ENCODE results near the gene CDHR3. TPM values are rescaled to one million over a fixed set of nuclear protein-coding genes. Genes with fewer than 3 reads are reported as not detected.

CDHR3 gene
- total RNA-seq, 1 experiment from 2014 or later: 3.3 TPM

DNA sequence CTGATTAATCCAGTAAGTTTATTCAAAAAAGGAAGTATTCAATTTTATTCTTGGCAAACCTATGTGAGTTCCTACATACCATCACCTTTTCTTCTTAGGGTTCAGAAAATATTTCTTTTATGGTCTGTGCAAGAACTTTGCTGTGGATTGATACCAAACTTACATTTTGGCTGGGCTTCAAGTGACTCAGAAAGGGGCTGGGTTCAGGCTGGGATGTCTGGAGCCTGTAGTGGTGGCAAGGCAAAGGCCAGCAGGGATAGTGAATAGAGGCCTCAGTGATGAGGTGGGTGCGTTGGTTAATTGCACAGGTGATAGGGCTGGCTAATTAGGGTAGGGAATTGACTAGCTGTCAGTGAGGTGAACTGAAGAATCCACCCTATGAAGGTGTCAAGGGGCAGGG is 46.5 kb upstream of the CDHR3 start:
- no peaks in the 10 kb centered on the region for H3K23me2 ChIP-seq (ENCODE audit: insufficient read length, low read depth, low read length, poor library complexity, severe bottlenecking)
- no peak overlapping the region for H2BK20ac ChIP-seq (ENCODE audit: low read depth, low read length, poor library complexity, severe bottlenecking)
- no CpG with 5 or more reads among the region's 1 CpG for WGBS (ENCODE audit: extremely low coverage, insufficient read length, low lambda C conversion rate)
- TF ChIP-seq, protein P1, sequence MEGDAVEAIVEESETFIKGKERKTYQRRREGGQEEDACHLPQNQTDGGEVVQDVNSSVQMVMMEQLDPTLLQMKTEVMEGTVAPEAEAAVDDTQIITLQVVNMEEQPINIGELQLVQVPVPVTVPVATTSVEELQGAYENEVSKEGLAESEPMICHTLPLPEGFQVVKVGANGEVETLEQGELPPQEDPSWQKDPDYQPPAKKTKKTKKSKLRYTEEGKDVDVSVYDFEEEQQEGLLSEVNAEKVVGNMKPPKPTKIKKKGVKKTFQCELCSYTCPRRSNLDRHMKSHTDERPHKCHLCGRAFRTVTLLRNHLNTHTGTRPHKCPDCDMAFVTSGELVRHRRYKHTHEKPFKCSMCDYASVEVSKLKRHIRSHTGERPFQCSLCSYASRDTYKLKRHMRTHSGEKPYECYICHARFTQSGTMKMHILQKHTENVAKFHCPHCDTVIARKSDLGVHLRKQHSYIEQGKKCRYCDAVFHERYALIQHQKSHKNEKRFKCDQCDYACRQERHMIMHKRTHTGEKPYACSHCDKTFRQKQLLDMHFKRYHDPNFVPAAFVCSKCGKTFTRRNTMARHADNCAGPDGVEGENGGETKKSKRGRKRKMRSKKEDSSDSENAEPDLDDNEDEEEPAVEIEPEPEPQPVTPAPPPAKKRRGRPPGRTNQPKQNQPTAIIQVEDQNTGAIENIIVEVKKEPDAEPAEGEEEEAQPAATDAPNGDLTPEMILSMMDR (conservative IDR thresholded peaks at IDR 0.05): no peak
- no peak overlapping the region for H3K4ac ChIP-seq (ENCODE audit: low read depth, low read length)
- H3K14ac ChIP-seq (ENCODE audit: insufficient read depth, low read length): no peak overlapping the region
- H4K5ac ChIP-seq (ENCODE audit: insufficient read length, low read depth, low read length): no peak overlapping the region
- H4K91ac ChIP-seq (ENCODE audit: insufficient read length, low read depth, low read length): no peak overlapping the region
- Mint-ChIP-seq H3K27me3 (ENCODE audit: low read depth) (no peaks in the 10 kb centered on the region), H3K27ac (peak overlapping the region in 1 of 3 experiments; percentile 4; a peak in 1 of 7 replicates), H3K36me3 (ENCODE audit: insufficient read depth in 1 of 3, low read depth in 3 of 3) (peaks cover 7 to 16% (median 8%) of the 10 kb centered on the region in 3 experiments; a peak in 5 of 7 replicates), H3K4me3 (no peak overlapping the region), H3K9me3 (no peaks in the 10 kb centered on the region), H3K4me1 (peaks cover 0 to 2% of the 10 kb centered on the region in 2 experiments; a peak in 1 of 4 replicates)
- H2BK15ac ChIP-seq (ENCODE audit: low read depth, low read length): no peak overlapping the region
- no peak overlapping the region for H3K27ac ChIP-seq (ENCODE audit: insufficient read length, low read depth, low read length)
- no peak overlapping the region for H3K18ac ChIP-seq (ENCODE audit: insufficient read length, low read depth, low read length)
- H2AK5ac ChIP-seq (ENCODE audit: insufficient read length, low read length): no peak overlapping the region
- no peaks in the 10 kb centered on the region for H3K27me3 ChIP-seq (ENCODE audit: insufficient read depth, low read length)
- no peak overlapping the region for H3K9ac ChIP-seq (ENCODE audit: extremely low read depth, insufficient read length, low read length)
- H3K56ac ChIP-seq (ENCODE audit: insufficient read length, low read depth, low read length): no peak overlapping the region
- H2BK5ac ChIP-seq (ENCODE audit: insufficient read length, low read length): no peak overlapping the region
- H2BK12ac ChIP-seq (ENCODE audit: insufficient read length, low read depth, low read length): no peak overlapping the region
- no peak for DNase-seq
- H2BK120ac ChIP-seq (ENCODE audit: low read depth, low read length, poor library complexity, severe bottlenecking): no peak overlapping the region
- H2AFZ ChIP-seq (ENCODE audit: low read length): no peak overlapping the region
- no peaks in the 10 kb centered on the region for H3K9me3 ChIP-seq (ENCODE audit: control insufficient read depth, low read depth, low read length)
- H3K79me2 ChIP-seq (ENCODE audit: insufficient read depth, low read length): no peaks in the 10 kb centered on the region
- no peaks in the 10 kb centered on the region for H3K79me1 ChIP-seq (ENCODE audit: insufficient read depth, low read depth, low read length, poor library complexity, severe bottlenecking)
- H3T11ph ChIP-seq (ENCODE audit: low read length): no peak overlapping the region
- no peaks in the 10 kb centered on the region; the same call in 1 of the 2 replicates for H3K4me1 ChIP-seq (ENCODE audit: insufficient read depth, low read length)
- no peak overlapping the region for H4K8ac ChIP-seq (replicated peaks; ENCODE audit: insufficient read length, low read depth, low read length)
- no peak overlapping the region for H3K4me2 ChIP-seq (ENCODE audit: insufficient read depth, insufficient read length, low read length)
- no peaks in the 10 kb centered on the region for H4K20me1 ChIP-seq (ENCODE audit: control insufficient read depth, insufficient read depth, insufficient read length)
- no peak overlapping the region for H3K23ac ChIP-seq (ENCODE audit: insufficient read length, low read depth, low read length)

Measured in H9 (cell line).